WTC11 (cell line): ENCODE results near the gene GALNT2. TPM values are rescaled to one million over a fixed set of nuclear protein-coding genes. Genes with fewer than 3 reads are reported as not detected.

Experiments used
- ATAC-seq: fragments of 200-7000 bp; cut with Tn5 transposase; 2 replicates; pipeline ENCODE4 v1.10.0; 2021; ENCODE audit warnings: mild to moderate bottlenecking, moderate library complexity
- CTCF ChIA-PET: fragments of 300-600 bp; sonication (Branson Sonifier 250); formaldehyde crosslinking; loops from one replicate; lab custom pipeline; 2021; ENCODE audit warnings: antibody characterized with exemption; lab: Charles Lee
- POLR2A ChIA-PET: fragments of 350-600 bp; sonication (Branson Sonifier 250); formaldehyde crosslinking; loops from one replicate; lab custom pipeline; 2021; ENCODE audit warnings: antibody characterized with exemption; lab: Charles Lee
- DNase-seq: peaks from one replicate; pipeline ENCODE4 v3.0.0; 2021; ENCODE audit warnings: low spot score
- H3K27ac Mint-ChIP-seq: 2 replicates; pipeline ENCODE4 v1.8.0; 2021; ENCODE audit warnings: mixed read lengths
- H3K27me3 Mint-ChIP-seq: 2 replicates; pipeline ENCODE4 v1.8.0; 2021; ENCODE audit warnings: low read depth, mild to moderate bottlenecking, moderate library complexity, mixed read lengths
- H3K36me3 Mint-ChIP-seq: 2 replicates; pipeline ENCODE4 v1.8.0; 2021; ENCODE audit warnings: mixed read lengths
- H3K4me1 Mint-ChIP-seq: 2 replicates; pipeline ENCODE4 v1.8.0; 2022; ENCODE audit warnings: mixed read lengths
- H3K4me3 Mint-ChIP-seq: 2 replicates; pipeline ENCODE4 v1.8.0; 2021; ENCODE audit warnings: mild to moderate bottlenecking, moderate library complexity, mixed read lengths
- H3K9me3 Mint-ChIP-seq: 2 replicates; pipeline ENCODE4 v1.8.0; 2021; ENCODE audit warnings: mixed read lengths
- CBFB ChIP-seq: sonication (generic); formaldehyde crosslinking; IDR thresholded peaks from 2 replicates; pipeline ENCODE4 v1.8.1; 2022; ENCODE audit warnings: mild to moderate bottlenecking, low read depth, missing genetic modification reagents
- CREB1 ChIP-seq: sonication (generic); formaldehyde crosslinking; IDR thresholded peaks from 2 replicates; pipeline ENCODE4 v1.8.0; 2023; ENCODE audit warnings: mild to moderate bottlenecking, missing genetic modification reagents
- NFYB ChIP-seq: sonication (generic); formaldehyde crosslinking; conservative IDR thresholded peaks from 2 replicates; pipeline ENCODE4 v1.8.0; 2022; ENCODE audit warnings: low read depth, missing genetic modification reagents
- SP1 ChIP-seq: sonication (generic); formaldehyde crosslinking; conservative IDR thresholded peaks from 2 replicates; pipeline ENCODE4 v1.8.1; 2022; ENCODE audit warnings: missing genetic modification reagents
- ZNF423 ChIP-seq: fragments of 250-450 bp; sonication (Bioruptor Pico); IDR thresholded peaks from 2 replicates; pipeline ENCODE4 v2.1.2; 2022; ENCODE audit warnings: mild to moderate bottlenecking, moderate library complexity
- total RNA-seq: library from RNA; stranded (reverse); gene quantifications from 3 replicates; pipeline ENCODE4 v1.2.3, GENCODE V29; 2021
- TF ChIP-seq, protein P1 (sequence below): sonication (generic); formaldehyde crosslinking; conservative IDR thresholded peaks from 2 replicates; pipeline ENCODE4 v1.8.1; 2023; ENCODE audit warnings: mild to moderate bottlenecking, low read depth, missing genetic modification reagents, moderate library complexity
- TF ChIP-seq, protein P2 (sequence below): sonication (generic); formaldehyde crosslinking; IDR thresholded peaks from 2 replicates; pipeline ENCODE4 v1.8.0; 2022; ENCODE audit warnings: mild to moderate bottlenecking, missing genetic modification reagents
- TF ChIP-seq, protein P3 (sequence below): sonication (generic); formaldehyde crosslinking; IDR thresholded peaks from 2 replicates; pipeline ENCODE4 v1.8.0; 2022; ENCODE audit warnings: missing genetic modification reagents
- TF ChIP-seq, protein P4 (sequence below): sonication (generic); formaldehyde crosslinking; IDR thresholded peaks from 2 replicates; pipeline ENCODE4 v1.8.0; 2023; ENCODE audit warnings: mild to moderate bottlenecking, missing genetic modification reagents
- TF ChIP-seq, protein P5 (sequence below): sonication (generic); formaldehyde crosslinking; IDR thresholded peaks from 2 replicates; pipeline ENCODE4 v1.8.1; 2023; ENCODE audit warnings: mild to moderate bottlenecking, missing genetic modification reagents
- TF ChIP-seq, protein P6 (sequence below): sonication (generic); formaldehyde crosslinking; IDR thresholded peaks from 2 replicates; pipeline ENCODE4 v1.8.0; 2022; ENCODE audit warnings: mild to moderate bottlenecking, missing genetic modification reagents
- TF ChIP-seq, protein P7 (sequence below): sonication (generic); formaldehyde crosslinking; IDR thresholded peaks from 2 replicates; pipeline ENCODE4 v1.8.1; 2023; ENCODE audit warnings: mild to moderate bottlenecking, moderate library complexity, missing genetic modification reagents
- TF ChIP-seq, protein P8 (sequence below): sonication (generic); formaldehyde crosslinking; IDR thresholded peaks from 2 replicates; pipeline ENCODE4 v1.8.1; 2022; ENCODE audit warnings: missing genetic modification reagents, borderline replicate concordance
- TF ChIP-seq, protein P9 (sequence below): fragments of 250-450 bp; sonication (Bioruptor Pico); IDR thresholded peaks from 2 replicates; pipeline ENCODE4 v2.1.2; 2022; ENCODE audit warnings: mild to moderate bottlenecking, moderate library complexity

GALNT2 gene
- total RNA-seq, 1 experiment from 2014 or later, result 74.8 TPM

DNA sequence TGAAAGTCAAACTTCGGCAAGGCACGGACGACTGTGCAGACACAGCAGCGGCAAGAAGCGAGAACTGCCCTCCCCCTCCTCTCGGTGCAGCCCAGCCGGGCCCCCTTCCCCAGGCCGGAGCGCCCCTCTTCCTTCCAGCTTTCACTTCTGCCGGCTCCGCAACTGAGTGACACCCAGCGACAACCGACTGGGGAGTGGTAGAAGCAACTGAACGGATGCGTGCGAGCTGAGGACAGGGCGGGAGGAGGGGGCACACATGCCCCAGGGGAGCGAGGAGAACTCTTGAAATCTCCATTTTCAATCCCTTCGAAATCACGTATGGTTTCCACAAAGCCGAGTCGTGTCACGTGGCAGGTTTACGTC, 212.5 kb downstream of the GALNT2 start:
- ChIA-PET CTCF (no interaction called here), POLR2A (no interaction called here)
- no peak for TF ChIP-seq SP1 (CRISPR knock-in tag)
- TF ChIP-seq, protein P1, sequence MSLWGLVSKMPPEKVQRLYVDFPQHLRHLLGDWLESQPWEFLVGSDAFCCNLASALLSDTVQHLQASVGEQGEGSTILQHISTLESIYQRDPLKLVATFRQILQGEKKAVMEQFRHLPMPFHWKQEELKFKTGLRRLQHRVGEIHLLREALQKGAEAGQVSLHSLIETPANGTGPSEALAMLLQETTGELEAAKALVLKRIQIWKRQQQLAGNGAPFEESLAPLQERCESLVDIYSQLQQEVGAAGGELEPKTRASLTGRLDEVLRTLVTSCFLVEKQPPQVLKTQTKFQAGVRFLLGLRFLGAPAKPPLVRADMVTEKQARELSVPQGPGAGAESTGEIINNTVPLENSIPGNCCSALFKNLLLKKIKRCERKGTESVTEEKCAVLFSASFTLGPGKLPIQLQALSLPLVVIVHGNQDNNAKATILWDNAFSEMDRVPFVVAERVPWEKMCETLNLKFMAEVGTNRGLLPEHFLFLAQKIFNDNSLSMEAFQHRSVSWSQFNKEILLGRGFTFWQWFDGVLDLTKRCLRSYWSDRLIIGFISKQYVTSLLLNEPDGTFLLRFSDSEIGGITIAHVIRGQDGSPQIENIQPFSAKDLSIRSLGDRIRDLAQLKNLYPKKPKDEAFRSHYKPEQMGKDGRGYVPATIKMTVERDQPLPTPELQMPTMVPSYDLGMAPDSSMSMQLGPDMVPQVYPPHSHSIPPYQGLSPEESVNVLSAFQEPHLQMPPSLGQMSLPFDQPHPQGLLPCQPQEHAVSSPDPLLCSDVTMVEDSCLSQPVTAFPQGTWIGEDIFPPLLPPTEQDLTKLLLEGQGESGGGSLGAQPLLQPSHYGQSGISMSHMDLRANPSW (CRISPR knock-in tag), result no peak
- TF ChIP-seq NFYB (CRISPR knock-in tag), result no peak
- TF ChIP-seq, protein P2, sequence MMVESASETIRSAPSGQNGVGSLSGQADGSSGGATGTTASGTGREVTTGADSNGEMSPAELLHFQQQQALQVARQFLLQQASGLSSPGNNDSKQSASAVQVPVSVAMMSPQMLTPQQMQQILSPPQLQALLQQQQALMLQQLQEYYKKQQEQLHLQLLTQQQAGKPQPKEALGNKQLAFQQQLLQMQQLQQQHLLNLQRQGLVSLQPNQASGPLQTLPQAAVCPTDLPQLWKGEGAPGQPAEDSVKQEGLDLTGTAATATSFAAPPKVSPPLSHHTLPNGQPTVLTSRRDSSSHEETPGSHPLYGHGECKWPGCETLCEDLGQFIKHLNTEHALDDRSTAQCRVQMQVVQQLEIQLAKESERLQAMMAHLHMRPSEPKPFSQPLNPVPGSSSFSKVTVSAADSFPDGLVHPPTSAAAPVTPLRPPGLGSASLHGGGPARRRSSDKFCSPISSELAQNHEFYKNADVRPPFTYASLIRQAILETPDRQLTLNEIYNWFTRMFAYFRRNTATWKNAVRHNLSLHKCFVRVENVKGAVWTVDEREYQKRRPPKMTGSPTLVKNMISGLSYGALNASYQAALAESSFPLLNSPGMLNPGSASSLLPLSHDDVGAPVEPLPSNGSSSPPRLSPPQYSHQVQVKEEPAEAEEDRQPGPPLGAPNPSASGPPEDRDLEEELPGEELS (CRISPR knock-in tag), result no peak
- no peak for TF ChIP-seq ZNF423 (CRISPR knock-in tag)
- TF ChIP-seq, protein P3, sequence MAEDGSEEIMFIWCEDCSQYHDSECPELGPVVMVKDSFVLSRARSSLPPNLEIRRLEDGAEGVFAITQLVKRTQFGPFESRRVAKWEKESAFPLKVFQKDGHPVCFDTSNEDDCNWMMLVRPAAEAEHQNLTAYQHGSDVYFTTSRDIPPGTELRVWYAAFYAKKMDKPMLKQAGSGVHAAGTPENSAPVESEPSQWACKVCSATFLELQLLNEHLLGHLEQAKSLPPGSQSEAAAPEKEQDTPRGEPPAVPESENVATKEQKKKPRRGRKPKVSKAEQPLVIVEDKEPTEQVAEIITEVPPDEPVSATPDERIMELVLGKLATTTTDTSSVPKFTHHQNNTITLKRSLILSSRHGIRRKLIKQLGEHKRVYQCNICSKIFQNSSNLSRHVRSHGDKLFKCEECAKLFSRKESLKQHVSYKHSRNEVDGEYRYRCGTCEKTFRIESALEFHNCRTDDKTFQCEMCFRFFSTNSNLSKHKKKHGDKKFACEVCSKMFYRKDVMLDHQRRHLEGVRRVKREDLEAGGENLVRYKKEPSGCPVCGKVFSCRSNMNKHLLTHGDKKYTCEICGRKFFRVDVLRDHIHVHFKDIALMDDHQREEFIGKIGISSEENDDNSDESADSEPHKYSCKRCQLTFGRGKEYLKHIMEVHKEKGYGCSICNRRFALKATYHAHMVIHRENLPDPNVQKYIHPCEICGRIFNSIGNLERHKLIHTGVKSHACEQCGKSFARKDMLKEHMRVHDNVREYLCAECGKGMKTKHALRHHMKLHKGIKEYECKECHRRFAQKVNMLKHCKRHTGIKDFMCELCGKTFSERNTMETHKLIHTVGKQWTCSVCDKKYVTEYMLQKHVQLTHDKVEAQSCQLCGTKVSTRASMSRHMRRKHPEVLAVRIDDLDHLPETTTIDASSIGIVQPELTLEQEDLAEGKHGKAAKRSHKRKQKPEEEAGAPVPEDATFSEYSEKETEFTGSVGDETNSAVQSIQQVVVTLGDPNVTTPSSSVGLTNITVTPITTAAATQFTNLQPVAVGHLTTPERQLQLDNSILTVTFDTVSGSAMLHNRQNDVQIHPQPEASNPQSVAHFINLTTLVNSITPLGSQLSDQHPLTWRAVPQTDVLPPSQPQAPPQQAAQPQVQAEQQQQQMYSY (CRISPR knock-in tag), result no peak
- TF ChIP-seq, protein P4, sequence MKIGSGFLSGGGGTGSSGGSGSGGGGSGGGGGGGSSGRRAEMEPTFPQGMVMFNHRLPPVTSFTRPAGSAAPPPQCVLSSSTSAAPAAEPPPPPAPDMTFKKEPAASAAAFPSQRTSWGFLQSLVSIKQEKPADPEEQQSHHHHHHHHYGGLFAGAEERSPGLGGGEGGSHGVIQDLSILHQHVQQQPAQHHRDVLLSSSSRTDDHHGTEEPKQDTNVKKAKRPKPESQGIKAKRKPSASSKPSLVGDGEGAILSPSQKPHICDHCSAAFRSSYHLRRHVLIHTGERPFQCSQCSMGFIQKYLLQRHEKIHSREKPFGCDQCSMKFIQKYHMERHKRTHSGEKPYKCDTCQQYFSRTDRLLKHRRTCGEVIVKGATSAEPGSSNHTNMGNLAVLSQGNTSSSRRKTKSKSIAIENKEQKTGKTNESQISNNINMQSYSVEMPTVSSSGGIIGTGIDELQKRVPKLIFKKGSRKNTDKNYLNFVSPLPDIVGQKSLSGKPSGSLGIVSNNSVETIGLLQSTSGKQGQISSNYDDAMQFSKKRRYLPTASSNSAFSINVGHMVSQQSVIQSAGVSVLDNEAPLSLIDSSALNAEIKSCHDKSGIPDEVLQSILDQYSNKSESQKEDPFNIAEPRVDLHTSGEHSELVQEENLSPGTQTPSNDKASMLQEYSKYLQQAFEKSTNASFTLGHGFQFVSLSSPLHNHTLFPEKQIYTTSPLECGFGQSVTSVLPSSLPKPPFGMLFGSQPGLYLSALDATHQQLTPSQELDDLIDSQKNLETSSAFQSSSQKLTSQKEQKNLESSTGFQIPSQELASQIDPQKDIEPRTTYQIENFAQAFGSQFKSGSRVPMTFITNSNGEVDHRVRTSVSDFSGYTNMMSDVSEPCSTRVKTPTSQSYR (CRISPR knock-in tag), result no peak
- TF ChIP-seq, protein P5, sequence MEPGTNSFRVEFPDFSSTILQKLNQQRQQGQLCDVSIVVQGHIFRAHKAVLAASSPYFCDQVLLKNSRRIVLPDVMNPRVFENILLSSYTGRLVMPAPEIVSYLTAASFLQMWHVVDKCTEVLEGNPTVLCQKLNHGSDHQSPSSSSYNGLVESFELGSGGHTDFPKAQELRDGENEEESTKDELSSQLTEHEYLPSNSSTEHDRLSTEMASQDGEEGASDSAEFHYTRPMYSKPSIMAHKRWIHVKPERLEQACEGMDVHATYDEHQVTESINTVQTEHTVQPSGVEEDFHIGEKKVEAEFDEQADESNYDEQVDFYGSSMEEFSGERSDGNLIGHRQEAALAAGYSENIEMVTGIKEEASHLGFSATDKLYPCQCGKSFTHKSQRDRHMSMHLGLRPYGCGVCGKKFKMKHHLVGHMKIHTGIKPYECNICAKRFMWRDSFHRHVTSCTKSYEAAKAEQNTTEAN (CRISPR knock-in tag), result no peak
- TF ChIP-seq, protein P6, sequence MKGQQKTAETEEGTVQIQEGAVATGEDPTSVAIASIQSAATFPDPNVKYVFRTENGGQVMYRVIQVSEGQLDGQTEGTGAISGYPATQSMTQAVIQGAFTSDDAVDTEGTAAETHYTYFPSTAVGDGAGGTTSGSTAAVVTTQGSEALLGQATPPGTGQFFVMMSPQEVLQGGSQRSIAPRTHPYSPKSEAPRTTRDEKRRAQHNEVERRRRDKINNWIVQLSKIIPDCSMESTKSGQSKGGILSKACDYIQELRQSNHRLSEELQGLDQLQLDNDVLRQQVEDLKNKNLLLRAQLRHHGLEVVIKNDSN (CRISPR knock-in tag), result no peak
- TF ChIP-seq, protein P7, sequence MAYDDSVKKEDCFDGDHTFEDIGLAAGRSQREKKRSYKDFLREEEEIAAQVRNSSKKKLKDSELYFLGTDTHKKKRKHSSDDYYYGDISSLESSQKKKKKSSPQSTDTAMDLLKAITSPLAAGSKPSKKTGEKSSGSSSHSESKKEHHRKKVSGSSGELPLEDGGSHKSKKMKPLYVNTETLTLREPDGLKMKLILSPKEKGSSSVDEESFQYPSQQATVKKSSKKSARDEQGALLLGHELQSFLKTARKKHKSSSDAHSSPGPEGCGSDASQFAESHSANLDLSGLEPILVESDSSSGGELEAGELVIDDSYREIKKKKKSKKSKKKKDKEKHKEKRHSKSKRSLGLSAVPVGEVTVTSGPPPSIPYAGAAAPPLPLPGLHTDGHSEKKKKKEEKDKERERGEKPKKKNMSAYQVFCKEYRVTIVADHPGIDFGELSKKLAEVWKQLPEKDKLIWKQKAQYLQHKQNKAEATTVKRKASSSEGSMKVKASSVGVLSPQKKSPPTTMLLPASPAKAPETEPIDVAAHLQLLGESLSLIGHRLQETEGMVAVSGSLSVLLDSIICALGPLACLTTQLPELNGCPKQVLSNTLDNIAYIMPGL (CRISPR knock-in tag), result no peak
- TF ChIP-seq, protein P8, sequence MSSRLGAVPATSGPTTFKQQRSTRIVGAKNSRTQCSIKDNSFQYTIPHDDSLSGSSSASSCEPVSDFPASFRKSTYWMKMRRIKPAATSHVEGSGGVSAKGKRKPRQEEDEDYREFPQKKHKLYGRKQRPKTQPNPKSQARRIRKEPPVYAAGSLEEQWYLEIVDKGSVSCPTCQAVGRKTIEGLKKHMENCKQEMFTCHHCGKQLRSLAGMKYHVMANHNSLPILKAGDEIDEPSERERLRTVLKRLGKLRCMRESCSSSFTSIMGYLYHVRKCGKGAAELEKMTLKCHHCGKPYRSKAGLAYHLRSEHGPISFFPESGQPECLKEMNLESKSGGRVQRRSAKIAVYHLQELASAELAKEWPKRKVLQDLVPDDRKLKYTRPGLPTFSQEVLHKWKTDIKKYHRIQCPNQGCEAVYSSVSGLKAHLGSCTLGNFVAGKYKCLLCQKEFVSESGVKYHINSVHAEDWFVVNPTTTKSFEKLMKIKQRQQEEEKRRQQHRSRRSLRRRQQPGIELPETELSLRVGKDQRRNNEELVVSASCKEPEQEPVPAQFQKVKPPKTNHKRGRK (CRISPR knock-in tag), result no peak
- no peak for TF ChIP-seq CBFB
- TF ChIP-seq, protein P9, sequence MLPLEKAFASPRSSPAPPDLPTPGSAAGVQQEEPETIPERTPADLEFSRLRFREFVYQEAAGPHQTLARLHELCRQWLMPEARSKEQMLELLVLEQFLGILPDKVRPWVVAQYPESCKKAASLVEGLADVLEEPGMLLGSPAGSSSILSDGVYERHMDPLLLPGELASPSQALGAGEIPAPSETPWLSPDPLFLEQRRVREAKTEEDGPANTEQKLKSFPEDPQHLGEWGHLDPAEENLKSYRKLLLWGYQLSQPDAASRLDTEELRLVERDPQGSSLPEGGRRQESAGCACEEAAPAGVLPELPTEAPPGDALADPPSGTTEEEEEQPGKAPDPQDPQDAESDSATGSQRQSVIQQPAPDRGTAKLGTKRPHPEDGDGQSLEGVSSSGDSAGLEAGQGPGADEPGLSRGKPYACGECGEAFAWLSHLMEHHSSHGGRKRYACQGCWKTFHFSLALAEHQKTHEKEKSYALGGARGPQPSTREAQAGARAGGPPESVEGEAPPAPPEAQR, result no peak
- no peak for TF ChIP-seq CREB1 (CRISPR knock-in tag)
- DNase-seq, result no peak
- no peak for ATAC-seq
- Mint-ChIP-seq H3K9me3 (no peaks in the 10 kb centered on the region), H3K36me3 (peaks cover 18% of the 10 kb centered on the region), H3K4me1 (peaks cover 39% of the 10 kb centered on the region), H3K27me3 (no peaks in the 10 kb centered on the region), H3K4me3 (no peak overlapping the region), H3K27ac (0 out of 2 replicates have a peak overlapping the region, but pooled peaks have one; percentile 27)
